GM19240 (cell line): ENCODE results near the gene GABRG1.

Experiments used
- DNase-seq: peaks from one replicate; pipeline ENCODE4 v3.0.0; 2011; ENCODE audit warnings: low spot score; ENCODE audit not compliant: insufficient read length

Gene GABRG1

DNA sequence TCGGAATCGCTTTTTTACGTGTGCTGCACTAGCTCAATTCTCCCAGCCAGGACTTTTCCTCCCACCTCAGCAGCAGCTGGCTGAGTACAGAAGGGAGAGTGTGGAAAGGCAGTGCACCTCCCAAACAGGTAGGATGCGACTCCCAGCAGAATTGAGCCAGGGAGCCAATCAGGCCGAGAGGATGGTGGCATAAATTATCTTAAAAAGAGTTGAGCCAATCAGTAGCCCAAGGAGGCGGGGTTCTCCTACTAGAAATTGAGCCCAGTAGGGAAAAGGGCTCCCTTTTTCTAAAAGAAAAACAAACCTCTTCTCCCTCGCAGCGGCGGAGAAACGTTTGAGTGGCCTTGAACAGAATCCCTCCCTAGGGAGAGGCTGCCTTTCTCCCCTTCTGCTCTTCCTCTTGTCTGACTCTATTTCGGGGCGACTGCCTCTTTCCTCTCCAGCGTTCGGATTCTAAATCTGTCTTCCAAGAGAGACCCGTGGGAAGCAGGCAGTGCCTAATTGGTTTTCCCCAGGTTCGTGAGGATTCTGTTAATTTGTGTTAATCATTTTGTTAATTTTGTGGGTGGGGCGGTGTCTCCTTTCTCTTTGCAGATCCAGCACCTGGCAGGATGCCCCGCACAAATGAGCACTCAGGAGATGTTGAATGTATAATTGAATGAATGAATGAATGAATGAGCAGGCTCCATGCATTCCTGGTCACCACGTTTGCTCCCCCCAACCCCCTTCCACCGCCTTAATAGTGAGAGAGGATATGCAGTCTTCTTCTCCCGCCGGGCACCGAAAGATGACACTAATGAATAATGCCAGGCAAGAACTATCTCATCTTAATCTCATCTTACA lies at the start of gene GABRG1:
Gene GABRG1 (minus strand): TSS at position 142 of the 843 bp plus-strand sequence. CDS start 141 bp downstream, at position 1.
- no peak for DNase-seq

DNA sequence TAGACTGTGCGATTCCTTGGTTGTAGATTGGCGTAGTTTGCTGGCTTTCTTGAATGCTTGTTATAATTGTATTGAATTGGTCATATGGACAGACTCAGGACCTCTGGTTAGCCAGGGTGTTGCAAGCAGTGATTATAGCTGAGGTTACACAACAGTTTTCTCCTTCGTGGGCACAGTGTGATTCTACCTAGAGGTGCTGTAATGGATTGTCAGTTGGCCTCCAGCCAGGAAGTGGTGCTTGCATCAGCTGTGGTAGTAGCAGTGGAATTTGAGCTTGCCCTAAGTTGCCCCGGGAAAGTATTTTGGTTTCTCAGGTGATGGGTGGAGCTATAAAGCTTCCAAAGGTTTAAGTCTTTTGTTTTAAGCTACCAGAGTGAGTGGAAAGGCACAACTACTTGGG lies 23.1 kb upstream of the GABRG1 start:
- no peak for DNase-seq

DNA sequence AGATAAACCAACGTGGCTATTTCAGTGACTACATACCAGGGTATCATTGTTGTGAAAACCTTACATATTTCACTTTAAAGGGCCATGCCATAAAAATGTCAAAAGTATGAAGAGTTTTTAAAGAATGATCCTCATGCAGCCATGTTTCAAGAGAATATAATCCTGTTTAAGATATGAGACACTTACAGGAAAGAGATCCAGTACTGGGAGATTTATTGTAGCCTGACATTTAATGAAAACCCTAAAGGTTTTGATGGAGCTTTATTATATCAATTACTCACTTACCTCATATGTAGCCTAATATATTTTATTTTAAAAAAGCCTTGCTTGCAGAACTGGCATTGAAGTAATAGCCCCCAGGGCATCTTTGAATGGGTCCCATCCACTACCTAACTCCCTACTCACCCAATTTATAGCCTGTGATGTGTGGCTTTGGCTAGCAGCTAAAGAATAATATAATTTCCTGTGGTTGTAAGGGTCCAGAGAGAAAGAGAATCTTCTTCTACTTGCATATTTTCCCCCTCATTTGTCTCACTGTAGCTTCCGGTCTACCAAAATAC lies 7.7 kb upstream of the GABRG1 start:
- no peak for DNase-seq

DNA sequence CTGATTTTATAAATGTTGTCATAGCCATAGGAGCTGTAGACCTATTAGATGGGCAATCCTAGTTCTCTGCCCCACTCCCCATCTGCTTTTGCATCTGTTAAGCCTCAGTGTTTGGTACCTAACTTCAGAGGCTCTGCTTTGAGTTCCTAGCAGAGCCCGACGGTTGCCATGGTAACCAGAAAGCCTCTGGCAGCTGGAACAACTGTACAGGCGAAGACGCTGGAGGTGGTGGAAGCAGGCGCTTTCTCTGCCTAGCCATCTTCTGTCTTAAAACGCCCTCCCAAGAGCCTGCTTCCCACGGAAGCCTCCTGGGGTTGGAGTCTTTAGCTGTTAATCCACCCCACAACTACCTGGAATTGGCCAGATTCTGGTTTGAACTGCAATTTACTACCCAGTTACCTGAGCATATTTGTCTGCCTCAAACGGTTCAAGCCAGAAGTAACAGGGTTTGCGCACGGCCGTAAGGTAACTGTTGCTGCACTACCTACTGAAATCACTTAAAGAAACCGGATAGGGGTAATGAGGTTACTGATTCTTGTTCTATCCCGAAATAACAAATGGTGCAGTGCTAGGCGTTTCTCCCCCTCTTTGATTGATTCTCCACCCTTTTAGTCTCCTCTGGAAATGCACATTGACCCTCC lies 1.0 kb upstream of the GABRG1 start:
- DNase-seq, result no peak

DNA sequence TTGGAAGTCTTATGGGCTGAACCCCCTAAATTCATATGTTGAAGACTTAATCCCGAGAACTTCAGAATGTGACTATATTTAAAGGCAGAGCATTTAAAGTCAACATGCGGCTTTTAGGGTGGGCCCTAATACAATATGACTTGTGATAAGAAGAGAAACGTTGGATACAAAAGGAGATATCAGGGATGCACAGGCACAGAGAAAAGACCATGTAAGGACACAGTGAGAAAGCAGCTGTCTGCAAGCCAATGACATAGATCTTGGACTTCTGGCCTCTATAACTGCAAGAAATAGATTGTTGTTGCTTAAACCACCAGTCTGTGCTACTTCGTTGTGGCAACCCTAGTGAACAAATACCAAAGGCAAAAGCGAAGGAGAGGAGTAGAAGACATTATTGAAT lies 42.2 kb downstream of the GABRG1 start:
- no peak for DNase-seq

DNA sequence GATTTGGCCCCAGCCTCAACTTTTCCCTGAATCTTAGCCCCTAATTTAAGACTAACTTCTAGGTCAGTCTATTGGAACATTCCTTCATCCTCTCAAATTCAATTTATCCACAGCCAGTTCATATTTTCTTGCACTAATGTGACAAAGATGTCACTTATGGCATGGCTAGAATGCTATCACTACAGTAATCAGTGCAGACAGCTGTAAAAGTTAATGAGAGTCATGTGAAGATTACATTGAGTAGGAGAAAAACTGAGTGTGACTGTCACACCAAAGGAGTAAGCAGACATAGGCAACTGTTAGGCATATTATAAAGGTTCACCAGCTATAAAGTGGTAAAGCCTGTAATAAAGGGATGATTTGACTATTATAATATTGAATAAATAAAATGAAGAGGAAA lies 42.6 kb downstream of the GABRG1 start:
- no peak for DNase-seq

DNA sequence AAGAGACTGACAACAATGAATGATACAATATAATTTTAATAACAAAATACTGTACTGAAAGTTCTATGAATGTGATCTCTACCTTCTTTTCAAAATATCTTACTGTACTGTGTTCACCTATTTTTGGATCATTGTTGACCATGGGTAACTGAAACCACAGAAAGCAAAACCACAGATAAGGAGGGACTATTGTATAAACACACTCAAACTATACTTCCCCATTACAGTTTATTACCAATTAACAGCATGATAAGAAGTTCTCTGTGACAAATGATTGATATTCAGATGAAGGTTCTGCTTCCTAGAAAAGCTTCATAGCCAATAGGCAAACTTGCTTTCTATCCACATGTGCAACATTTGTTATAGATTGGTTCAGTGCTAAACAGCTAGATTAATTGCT lies 50.1 kb downstream of the GABRG1 start:
- no peak for DNase-seq

DNA sequence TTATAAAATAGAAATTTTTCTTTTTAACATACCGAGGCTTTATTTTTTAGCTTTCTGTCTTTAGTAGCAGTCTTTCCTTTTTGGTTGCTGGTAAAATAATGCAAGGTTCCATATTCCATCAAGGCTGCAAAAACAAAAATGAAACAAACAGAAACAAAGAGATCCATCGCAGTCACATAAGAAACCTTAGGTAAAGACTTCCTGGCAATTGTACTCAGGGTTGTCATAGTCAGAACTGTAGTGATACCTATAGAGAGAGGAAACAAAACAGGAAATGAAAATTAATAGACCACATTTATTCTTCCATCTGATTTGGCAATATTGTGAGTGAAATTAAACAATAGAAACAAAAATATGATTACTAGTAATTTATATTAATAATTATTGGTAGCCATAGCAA lies 72.5 kb downstream of the GABRG1 start:
- no peak for DNase-seq

DNA sequence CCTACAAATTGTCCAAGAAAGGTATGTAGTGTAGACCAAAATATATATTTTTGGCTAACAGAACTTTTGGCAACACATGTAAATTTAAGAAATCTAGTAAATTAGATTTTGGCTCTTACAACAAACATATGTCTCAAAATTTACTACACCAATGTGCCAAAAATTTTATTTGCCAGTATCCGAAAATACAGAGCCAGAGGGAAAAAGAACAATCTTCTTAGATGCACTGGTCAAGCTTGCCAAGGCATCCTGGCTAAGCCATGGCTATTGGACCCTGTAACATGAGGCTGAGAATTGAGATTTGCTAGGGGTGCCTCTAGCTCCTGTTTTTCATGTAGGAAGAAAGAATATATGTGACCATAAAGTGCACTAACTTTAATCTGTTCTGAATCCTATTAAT lies 91.8 kb downstream of the GABRG1 start:
- DNase-seq, result no peak

DNA sequence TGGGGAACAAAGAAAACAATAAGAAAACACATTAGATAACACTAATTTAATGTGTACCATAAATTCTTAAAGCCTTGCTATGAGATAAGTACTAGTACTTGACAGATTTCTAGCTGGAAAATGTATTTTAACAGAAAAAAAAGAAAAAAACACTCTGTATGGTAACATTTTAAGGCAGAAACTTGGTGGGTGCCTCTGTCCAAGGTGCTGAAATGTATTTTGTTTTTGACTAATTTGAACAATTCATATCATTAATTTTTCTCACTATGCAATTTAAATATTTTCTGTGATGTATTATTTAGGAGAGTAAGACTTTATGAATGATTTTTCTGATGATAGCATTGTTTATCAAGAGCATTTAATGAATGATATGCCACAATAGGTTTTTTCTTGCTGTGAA lies 107.5 kb downstream of the GABRG1 start:
- no peak for DNase-seq

DNA sequence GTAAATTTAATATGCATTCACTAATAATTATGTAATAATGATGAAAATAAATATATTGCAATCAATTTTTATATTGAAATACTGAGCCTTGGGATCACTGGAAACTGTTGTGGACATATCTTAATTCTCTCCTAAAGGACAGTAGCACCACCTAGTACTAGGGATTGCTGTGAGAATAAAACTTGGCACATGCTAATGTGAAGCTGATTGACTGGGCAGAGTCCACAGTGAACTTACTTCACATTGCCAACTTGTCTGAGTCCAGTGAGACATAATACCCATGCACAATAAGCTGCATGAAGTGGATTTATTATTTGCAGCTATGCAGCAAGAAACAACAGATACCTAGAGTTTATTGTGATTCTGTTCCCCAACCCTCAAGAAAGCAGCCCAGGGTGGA lies 131.1 kb downstream of the GABRG1 start:
- no peak for DNase-seq

DNA sequence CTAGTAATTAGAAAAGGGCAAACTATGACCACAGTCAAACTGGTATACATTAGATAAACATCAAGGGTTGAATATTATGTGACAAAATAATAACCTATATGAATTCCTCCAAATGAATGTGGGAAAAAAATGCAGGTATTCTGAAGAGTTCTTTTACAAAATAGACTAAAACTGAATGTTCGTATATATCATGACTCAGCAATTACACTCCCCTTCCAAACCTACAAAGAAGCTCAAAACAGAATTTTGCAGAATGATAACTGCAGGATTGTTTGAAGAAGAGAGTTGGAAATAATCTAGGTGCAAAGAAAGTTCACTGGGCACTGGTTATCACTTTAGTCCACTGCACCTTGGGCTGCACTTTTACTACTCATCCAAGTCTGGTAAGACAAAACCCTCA lies 134.1 kb downstream of the GABRG1 start:
- DNase-seq, result no peak

DNA sequence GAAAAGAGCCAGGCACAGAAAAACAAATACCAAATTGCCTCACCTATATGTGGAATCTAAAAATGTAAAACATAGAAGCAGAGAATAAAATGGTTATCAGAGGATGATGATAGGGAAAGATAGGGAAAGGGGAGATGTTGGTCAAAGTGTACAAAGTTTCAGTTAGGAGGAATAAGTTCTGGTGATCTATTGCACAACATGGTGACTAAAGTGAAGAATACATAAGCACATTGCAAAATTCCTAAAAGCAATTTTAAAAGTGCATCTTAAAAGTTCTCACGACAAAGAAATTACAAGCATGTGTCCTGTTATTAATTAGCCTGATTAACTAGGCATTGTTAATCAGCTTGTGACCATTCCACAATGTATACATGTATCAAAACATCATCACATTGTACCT lies 136.0 kb downstream of the GABRG1 start:
- no peak for DNase-seq
